ENCODE results near the gene TUBGCP5. TPM values are rescaled to one million over a fixed set of nuclear protein-coding genes. Genes with fewer than 3 reads are reported as not detected.

The TUBGCP5 gene
- total RNA-seq, 2 donors from 2014 or later: 23.0 to 24.7 TPM

GRCh38 chr15:23081271-23081670, 41.9 kb upstream of the TUBGCP5 start:
- no peak overlapping the region for H3K27ac ChIP-seq (ENCODE audit: low read depth, low read length)
- H3K4me3 ChIP-seq (ENCODE audit: low read length): no peak overlapping the region
- no peaks in the 10 kb centered on the region for H3K36me3 Mint-ChIP-seq (ENCODE audit: low read depth)
- H3K27ac Mint-ChIP-seq: no peak overlapping the region
- no peak for DNase-seq
- no peak overlapping the region for H3K9ac ChIP-seq (ENCODE audit: extremely low read depth, low read length, poor library complexity, severe bottlenecking)
- peaks cover 54% of the 10 kb centered on the region for H3K9me3 Mint-ChIP-seq
- no peaks in the 10 kb centered on the region for H3K27me3 ChIP-seq (ENCODE audit: control insufficient read depth, insufficient read depth, low read length, poor library complexity, severe bottlenecking)
- no peaks in the 10 kb centered on the region for H3K4me1 ChIP-seq (ENCODE audit: control insufficient read depth, insufficient read depth, low read length)
- H3K9me3 ChIP-seq (ENCODE audit: control insufficient read depth, low read length): no peaks in the 10 kb centered on the region
- H3K36me3 ChIP-seq (ENCODE audit: control insufficient read depth, insufficient read depth, low read length): no peaks in the 10 kb centered on the region
- no peak overlapping the region for H3K4me3 Mint-ChIP-seq
- H3K27me3 Mint-ChIP-seq (ENCODE audit: insufficient read depth): no peaks in the 10 kb centered on the region
- TF ChIP-seq, protein P1, sequence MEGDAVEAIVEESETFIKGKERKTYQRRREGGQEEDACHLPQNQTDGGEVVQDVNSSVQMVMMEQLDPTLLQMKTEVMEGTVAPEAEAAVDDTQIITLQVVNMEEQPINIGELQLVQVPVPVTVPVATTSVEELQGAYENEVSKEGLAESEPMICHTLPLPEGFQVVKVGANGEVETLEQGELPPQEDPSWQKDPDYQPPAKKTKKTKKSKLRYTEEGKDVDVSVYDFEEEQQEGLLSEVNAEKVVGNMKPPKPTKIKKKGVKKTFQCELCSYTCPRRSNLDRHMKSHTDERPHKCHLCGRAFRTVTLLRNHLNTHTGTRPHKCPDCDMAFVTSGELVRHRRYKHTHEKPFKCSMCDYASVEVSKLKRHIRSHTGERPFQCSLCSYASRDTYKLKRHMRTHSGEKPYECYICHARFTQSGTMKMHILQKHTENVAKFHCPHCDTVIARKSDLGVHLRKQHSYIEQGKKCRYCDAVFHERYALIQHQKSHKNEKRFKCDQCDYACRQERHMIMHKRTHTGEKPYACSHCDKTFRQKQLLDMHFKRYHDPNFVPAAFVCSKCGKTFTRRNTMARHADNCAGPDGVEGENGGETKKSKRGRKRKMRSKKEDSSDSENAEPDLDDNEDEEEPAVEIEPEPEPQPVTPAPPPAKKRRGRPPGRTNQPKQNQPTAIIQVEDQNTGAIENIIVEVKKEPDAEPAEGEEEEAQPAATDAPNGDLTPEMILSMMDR (conservative IDR thresholded peaks at IDR 0.05): no peak
- WGBS, 2 experiments (ENCODE audit: insufficient coverage in 1 of 2, insufficient read length in 1 of 2): 80 to 88% methylated on average over 1 to 3 of the region's 3 CpGs
- peaks cover 21% of the 10 kb centered on the region for H3K4me1 Mint-ChIP-seq

GRCh38 chr15:23079766-23080165, 40.4 kb upstream of the TUBGCP5 start:
- WGBS, 2 experiments (ENCODE audit: insufficient coverage in 1 of 2, insufficient read length in 1 of 2): 92 to 93% methylated on average over 5 of the region's 7 CpGs
- no peaks in the 10 kb centered on the region for H3K36me3 ChIP-seq (ENCODE audit: control insufficient read depth, insufficient read depth, low read length)
- Mint-ChIP-seq H3K27ac (no peak overlapping the region), H3K9me3 (peaks cover 49% of the 10 kb centered on the region), H3K4me1 (peaks cover 16% of the 10 kb centered on the region), H3K4me3 (no peak overlapping the region), H3K27me3 (ENCODE audit: insufficient read depth) (no peaks in the 10 kb centered on the region), H3K36me3 (ENCODE audit: low read depth) (no peaks in the 10 kb centered on the region)
- no peak overlapping the region for H3K27ac ChIP-seq (ENCODE audit: low read depth, low read length)
- H3K27me3 ChIP-seq (ENCODE audit: control insufficient read depth, insufficient read depth, low read length, poor library complexity, severe bottlenecking): no peaks in the 10 kb centered on the region
- TF ChIP-seq, protein P1 (conservative IDR thresholded peaks at IDR 0.05): no peak
- H3K9ac ChIP-seq (ENCODE audit: extremely low read depth, low read length, poor library complexity, severe bottlenecking): no peak overlapping the region
- no peaks in the 10 kb centered on the region for H3K9me3 ChIP-seq (ENCODE audit: control insufficient read depth, low read length)
- no peak overlapping the region for H3K4me3 ChIP-seq (ENCODE audit: low read length)
- DNase-seq: no peak
- H3K4me1 ChIP-seq (ENCODE audit: control insufficient read depth, insufficient read depth, low read length): no peaks in the 10 kb centered on the region

DNA sequence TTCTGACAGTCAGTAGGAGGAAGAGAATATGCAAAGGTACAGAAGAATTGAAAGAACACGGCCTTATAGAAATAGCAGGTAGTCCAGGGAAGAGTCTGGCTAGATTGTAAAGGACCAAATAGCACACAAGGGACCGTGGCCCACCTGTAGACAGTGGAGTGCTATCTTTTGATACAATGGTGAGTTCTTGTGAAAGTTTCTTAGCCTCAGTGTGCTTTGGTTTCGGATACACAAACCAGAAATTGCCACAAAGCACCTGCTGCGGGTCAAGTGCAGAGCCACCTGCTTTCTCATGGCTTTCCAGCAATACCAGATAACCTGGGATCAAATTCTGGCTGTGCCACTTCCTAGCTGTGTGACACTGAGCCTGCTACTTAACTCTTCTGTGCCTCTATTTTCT, 36.6 kb upstream of the TUBGCP5 start:
- DNase-seq: no peak
- H3K9me3 Mint-ChIP-seq: peaks cover 48% of the 10 kb centered on the region
- Histone ChIP-seq H3K4me3 (ENCODE audit: low read length) (no peak overlapping the region), H3K27me3 (ENCODE audit: control insufficient read depth, insufficient read depth, low read length, poor library complexity, severe bottlenecking) (no peaks in the 10 kb centered on the region), H3K4me1 (ENCODE audit: control insufficient read depth, insufficient read depth, low read length) (no peaks in the 10 kb centered on the region), H3K36me3 (ENCODE audit: control insufficient read depth, insufficient read depth, low read length) (no peaks in the 10 kb centered on the region), H3K27ac (ENCODE audit: low read depth, low read length) (no peak overlapping the region), H3K9me3 (ENCODE audit: control insufficient read depth, low read length) (no peaks in the 10 kb centered on the region), H3K9ac (ENCODE audit: extremely low read depth, low read length, poor library complexity, severe bottlenecking) (no peak overlapping the region)
- no peak overlapping the region for H3K4me3 Mint-ChIP-seq
- H3K27me3 Mint-ChIP-seq (ENCODE audit: insufficient read depth): no peaks in the 10 kb centered on the region
- TF ChIP-seq, protein P1 (conservative IDR thresholded peaks at IDR 0.05): no peak
- 77 to 78% methylated on average over 3 to 4 of the region's 4 CpGs for WGBS, 2 experiments (ENCODE audit: insufficient coverage in 1 of 2, insufficient read length in 1 of 2)
- no peak overlapping the region for H3K27ac Mint-ChIP-seq
- no peaks in the 10 kb centered on the region for H3K36me3 Mint-ChIP-seq (ENCODE audit: low read depth)
- H3K4me1 Mint-ChIP-seq: no peaks in the 10 kb centered on the region

Measured in endodermal cell (in vitro differentiated cells).